GM10266 (cell line): ENCODE results near the gene NCAPH2.

Experiments used
- DNase-seq: peaks from one replicate; pipeline ENCODE4 v3.0.0; 2012; ENCODE audit errors: extremely low spot score
- TF ChIP-seq, protein P1 (sequence below): IDR thresholded peaks from 2 replicates; pipeline ENCODE4 v1.5.1; 2012; ENCODE audit warnings: mild to moderate bottlenecking, low read depth; ENCODE audit not compliant: control insufficient read depth, insufficient read depth; ENCODE audit errors: missing control alignments

The NCAPH2 gene

DNA sequence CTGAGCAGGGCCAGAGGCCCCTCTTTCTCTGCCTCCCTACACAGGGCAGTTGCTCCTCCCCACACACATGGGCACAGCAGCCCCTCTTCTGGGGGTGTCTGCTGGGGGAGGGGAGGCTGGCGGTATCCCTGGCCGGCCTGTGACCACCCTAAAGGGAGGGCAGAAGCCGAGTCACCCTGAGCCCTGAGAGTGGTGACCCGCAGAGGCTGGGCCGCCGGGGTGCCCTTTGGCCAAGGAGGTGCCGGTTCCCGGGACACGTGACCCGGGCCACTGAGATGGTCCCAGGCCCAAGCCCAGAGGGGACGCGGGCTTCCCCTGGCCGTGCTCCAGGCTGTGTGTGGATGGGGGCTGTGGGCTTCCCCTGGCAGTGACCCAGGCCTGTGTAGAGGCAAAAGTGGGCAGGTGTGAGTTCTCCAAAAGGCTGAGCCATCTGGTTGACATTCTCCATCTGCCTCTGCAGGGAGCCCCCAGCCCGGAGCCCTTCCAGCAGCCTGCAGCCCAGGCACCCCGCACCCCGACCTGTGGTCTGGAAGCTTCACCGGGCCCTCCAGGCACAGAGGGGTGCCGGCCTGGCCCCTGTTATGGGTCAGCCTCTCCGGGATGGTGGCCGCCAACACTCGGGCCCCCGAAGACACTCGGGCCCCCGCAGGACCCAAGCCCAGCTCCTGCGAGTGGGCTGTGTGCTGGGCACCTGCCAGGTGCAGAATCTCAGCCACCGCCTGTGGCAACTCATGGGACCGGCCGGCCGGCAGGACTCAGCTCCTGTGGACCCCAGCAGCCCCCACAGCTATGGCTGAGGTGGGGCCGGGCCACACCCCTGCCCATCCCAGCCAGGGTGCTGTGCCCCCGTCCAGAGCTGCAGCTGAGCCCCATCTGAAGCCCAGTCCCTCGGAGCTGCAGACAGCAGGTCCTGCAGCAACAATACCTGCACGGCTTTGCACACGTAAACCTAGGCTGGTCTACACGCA lies 25.6 kb upstream of the NCAPH2 start:
- TF ChIP-seq, protein P1, sequence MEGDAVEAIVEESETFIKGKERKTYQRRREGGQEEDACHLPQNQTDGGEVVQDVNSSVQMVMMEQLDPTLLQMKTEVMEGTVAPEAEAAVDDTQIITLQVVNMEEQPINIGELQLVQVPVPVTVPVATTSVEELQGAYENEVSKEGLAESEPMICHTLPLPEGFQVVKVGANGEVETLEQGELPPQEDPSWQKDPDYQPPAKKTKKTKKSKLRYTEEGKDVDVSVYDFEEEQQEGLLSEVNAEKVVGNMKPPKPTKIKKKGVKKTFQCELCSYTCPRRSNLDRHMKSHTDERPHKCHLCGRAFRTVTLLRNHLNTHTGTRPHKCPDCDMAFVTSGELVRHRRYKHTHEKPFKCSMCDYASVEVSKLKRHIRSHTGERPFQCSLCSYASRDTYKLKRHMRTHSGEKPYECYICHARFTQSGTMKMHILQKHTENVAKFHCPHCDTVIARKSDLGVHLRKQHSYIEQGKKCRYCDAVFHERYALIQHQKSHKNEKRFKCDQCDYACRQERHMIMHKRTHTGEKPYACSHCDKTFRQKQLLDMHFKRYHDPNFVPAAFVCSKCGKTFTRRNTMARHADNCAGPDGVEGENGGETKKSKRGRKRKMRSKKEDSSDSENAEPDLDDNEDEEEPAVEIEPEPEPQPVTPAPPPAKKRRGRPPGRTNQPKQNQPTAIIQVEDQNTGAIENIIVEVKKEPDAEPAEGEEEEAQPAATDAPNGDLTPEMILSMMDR, result no peak
- no peak for DNase-seq

DNA sequence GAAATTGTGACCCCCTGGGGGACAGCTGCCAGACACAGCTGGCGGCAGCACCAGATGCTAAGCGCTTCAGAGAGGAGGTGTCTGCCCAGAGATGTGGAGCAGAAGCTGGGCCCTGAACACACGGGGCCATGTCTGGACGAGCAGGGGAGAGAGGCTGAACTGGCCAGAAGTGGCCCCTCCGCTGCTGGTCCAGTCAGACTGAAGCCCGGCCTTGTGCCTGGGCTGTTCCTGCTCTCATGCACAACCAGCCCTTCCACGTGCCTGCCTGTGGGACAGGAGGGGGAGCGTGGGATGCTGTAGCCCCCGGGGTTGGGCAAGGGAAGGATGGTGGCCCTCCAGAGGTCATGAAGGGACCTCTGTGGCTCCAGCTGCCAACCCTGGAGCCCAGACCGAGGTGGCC lies 24.9 kb upstream of the NCAPH2 start:
- DNase-seq, result no peak

DNA sequence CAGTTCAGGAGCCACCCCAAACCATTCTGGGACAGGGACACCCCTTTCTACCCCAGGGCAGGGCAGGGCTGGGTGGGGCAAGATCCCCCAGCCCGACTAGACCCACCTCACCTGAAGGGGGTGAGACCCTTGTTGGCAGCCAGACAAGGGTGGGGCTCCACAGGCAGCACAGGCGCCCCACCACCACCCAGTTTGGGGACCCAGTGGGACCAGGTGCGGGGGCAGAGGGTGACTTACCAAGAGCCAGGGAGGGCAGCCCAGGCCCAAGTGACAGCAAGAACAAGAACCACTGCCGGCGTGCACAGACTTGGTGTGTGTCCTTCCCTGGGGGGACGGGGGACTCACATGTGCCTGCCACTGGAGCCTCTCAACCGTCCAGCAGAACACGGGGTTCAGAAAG lies 24.5 kb upstream of the NCAPH2 start:
- no peak for DNase-seq
- TF ChIP-seq, protein P1, result no peak

More for the DNA sequence above, 24.9 kb upstream of the NCAPH2 start:
- TF ChIP-seq, protein P1, result no peak

DNA sequence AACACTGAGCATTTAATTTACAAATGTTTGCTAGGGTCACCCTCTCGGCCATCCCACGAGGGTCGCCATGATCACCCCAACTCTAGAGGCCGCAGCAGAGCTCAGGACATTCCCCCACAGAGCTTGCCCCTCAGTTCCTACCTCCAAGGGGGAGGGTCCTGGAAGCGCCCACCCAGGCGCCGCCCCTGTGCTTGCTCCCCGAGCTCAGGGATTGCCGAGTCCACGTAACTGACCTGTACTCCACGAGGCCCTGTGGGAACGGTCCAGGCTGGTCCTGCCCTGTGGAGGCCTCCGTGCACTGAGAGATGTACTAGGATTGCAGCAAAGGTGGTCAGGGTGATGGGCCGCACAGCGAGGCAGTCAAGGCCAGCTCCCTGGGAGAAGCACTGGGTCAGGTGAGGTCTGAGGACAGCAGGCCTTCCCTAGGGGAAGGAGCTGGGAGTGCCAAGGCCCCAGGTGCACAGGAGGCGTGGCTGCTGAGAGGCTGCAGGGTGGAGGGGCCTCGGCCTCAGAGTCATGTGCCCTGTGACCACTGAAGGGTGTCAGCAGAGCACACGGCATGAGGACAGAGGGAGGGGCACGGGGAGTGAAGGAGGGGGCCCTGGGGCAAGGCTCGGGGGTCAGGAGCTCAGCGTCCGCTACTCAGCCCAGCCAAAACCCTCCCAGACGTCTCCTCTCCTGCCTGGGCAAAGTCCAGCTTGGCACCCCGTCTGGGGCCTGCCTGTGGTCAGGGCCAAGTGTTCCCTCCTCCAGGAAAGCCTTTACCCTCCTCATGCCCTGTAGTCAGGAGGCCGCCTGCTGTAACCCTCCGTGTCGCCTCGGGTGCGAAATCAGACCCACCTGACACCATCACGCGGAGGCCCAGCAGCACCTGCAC lies 23.8 kb upstream of the NCAPH2 start:
- TF ChIP-seq, protein P1, result no peak
- DNase-seq, result no peak

DNA sequence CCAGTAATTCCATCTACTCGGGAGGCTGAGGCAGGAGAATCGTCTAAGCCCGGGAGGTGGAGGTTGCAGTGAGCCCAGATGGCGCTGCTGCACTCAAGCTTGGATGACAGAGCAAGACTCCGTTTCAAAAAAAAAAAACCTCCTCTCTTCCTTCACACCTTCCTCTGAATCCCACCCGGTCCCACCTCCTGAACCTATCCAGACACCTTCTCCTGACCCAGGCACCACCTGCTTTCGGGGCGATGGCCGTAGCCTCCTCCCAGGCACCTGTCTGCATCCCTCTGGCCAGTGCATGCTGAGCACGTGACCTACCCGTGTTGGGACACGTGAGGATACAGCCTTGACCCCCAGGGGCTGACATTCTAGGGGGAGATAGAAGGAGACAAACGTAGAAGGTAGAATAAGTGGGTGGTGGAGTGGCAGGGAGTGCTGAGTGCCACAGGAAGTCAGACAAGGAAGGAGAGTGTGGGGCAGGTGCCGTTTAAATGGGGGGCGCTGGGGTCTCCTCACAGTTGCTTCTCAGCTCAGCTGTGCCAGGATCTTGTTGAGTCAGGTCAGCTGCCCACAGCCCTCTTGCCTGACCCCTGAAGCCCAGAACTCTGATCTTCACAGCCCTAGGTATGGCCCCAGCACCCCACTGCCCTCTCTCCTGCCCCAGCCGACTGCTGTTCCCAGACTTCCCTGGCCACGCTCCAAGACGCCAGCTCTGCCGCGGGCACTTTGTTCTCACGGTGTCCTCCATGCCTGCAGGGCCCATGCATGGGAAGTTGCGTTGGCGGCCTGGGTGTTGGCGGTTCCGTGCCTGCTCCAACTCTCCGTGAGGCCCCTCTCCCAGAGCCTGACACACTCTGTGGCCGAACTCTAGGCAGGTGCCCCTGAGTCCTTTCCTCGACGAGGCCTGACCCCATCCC lies 22.5 kb upstream of the NCAPH2 start:
- DNase-seq, result no peak
- TF ChIP-seq, protein P1, result no peak

DNA sequence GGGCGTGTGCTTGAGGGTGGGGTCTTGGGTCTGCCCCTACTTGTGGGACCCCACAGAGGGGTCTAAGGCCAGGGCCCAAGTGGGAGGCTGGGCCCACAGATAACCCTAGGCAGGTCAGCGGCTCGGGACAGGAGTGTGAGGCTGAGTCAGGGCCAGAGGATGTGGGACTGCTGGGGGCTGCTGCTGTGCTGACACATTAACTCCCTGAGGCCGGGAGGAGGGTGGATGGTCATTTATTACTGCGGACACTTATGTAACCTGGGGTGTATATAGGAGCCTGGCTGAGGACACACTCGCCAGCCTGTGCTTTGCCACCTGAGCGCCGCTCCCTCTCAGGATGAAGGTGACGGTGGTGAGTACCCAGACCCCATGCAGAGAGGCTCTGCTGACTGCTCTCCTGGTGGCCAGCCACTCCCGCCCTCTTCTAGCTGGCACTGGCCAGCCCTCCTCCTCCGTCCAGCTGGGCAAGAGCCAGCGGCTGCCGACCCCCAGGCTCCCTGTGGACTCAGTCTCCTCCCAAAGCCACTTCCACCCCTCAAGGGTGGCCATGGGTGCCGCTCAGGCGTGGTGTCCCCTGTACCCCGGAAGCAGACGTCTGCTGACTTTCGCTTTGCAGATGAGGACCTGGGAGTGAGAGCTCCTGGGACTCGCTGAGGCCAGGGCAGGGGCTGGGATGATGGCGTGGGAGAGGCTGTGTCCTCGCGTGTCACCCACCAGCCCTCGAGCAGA lies 21.3 kb upstream of the NCAPH2 start, which contains the start of gene MIOX:
Gene MIOX (plus strand): TSS at position 299 of the 729 bp plus-strand sequence. CDS start 39 bp downstream, at position 338.
- TF ChIP-seq, protein P1, result no peak

More for the DNA sequence above, 21.3 kb upstream of the NCAPH2 start, which contains the start of gene MIOX:
- DNase-seq, result no peak
